HG03159 (cell line): ENCODE measurements around the gene ZNF546.
"Not testable (repeated sequence)": the region's sequence is repeated elsewhere in the genome, so short reads cannot be mapped to it uniquely, and the experiment has no call there.

Source experiments
- ATAC-seq: cut with Tn5 transposase; IDR thresholded peaks from one replicate; pipeline ENCODE4 v1.9.1; 2021; ENCODE audit warnings: mild to moderate bottlenecking, moderate library complexity; ENCODE audit not compliant: unreplicated experiment

ZNF546 gene

GRCh38 chr19:39996811-39997637 is at the start of gene ZNF546:
Gene ZNF546, plus strand, starts transcription at chr19:39997060. Its CDS starts 1,267 bp downstream, at chr19:39998327.
- peak; percentile 78 for ATAC-seq

GRCh38 chr19:39949026-39949747 is 47.7 kb upstream of the ZNF546 start:
- no peak for ATAC-seq

- no peak for ATAC-seq
These were observed 45.7 kb upstream of the ZNF546 start for GRCh38 chr19:39951065-39951650.

- no peak for ATAC-seq
These were observed 45.2 kb upstream of the ZNF546 start for GRCh38 chr19:39951686-39952085.

- no peak for ATAC-seq
These were observed 42.9 kb upstream of the ZNF546 start for GRCh38 chr19:39953915-39954314.

- not testable (repeated sequence) for ATAC-seq
These were observed 39.0 kb upstream of the ZNF546 start for GRCh38 chr19:39957886-39958285.

- ATAC-seq, result not testable (repeated sequence)
These were observed 37.9 kb upstream of the ZNF546 start for GRCh38 chr19:39958942-39959341.

GRCh38 chr19:39959407-39959806 is 37.5 kb upstream of the ZNF546 start:
- not testable (repeated sequence) for ATAC-seq

GRCh38 chr19:39963898-39964297 is 33.0 kb upstream of the ZNF546 start:
- no peak for ATAC-seq

- ATAC-seq, result no peak
These were observed 30.2 kb upstream of the ZNF546 start for GRCh38 chr19:39966617-39967016.

- no peak for ATAC-seq
These were observed 29.3 kb upstream of the ZNF546 start for GRCh38 chr19:39967561-39967960.

- no peak for ATAC-seq
These were observed 28.1 kb upstream of the ZNF546 start for GRCh38 chr19:39968789-39969188.

GRCh38 chr19:39969266-39969665 is 27.6 kb upstream of the ZNF546 start:
- ATAC-seq, result no peak

GRCh38 chr19:39969681-39970424 is 27.0 kb upstream of the ZNF546 start:
- ATAC-seq, result no peak

- ATAC-seq, result no peak
These were observed 26.5 kb upstream of the ZNF546 start for GRCh38 chr19:39970425-39970674.

- peak; percentile 96 for ATAC-seq
These were observed 26.0 kb upstream of the ZNF546 start, which contains the start of gene PSMC4 for GRCh38 chr19:39970675-39971379. Gene PSMC4, plus strand, starts transcription at chr19:39971165. Its CDS starts 38 bp downstream, at chr19:39971203.

- peak; percentile 6 for ATAC-seq
These were observed 25.4 kb upstream of the ZNF546 start for GRCh38 chr19:39971380-39972035.

- no peak for ATAC-seq
These were observed 22.3 kb upstream of the ZNF546 start for GRCh38 chr19:39974377-39975155.

GRCh38 chr19:39982883-39983282 is 14.0 kb upstream of the ZNF546 start:
- ATAC-seq, result no peak
